ENCODE results near the gene ANKRD55.
"Not testable (repeated sequence)": the region's sequence is repeated elsewhere in the genome, so short reads cannot be mapped to it uniquely, and the experiment has no call there.

The ANKRD55 gene

DNA sequence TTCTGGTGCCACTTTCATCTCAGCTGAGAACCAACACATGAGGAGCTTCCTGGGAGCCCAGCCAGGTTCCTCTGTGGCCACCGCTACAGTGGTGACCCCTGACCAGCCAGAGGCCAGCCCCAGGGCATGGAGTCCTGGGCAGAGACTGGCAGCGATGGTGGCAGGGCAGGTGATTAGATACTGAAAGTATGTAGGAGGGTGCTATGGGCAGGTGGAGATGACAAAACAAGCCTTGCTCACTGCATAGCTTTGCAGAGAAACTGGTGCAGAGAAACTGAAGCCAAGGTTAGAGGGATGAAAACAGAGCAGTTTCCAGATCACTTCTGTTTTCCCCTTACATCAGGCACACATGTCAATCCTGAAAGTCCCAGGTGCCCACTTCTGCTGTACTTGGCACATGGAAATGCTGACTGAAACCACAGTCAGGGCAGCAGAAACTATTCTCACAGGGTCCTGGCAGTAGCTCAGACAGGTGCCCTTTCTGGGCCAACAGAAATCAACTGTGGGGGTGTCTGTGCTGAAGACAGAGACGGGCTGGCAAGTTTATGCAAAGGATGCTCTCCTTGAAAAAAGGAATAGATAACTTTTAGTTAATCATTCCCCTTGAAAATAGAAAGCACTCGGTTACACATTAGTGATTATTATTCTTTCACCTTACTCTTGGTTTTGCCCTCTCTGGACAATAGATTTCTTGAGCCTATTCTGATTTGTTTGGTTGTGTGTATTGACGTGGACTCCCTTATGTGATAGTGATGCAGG, 90.3 kb downstream of the ANKRD55 start:
- no peak for DNase-seq

GRCh38 chr5:56142233-56142613, 90.9 kb downstream of the ANKRD55 start:
- no peak for DNase-seq

DNA sequence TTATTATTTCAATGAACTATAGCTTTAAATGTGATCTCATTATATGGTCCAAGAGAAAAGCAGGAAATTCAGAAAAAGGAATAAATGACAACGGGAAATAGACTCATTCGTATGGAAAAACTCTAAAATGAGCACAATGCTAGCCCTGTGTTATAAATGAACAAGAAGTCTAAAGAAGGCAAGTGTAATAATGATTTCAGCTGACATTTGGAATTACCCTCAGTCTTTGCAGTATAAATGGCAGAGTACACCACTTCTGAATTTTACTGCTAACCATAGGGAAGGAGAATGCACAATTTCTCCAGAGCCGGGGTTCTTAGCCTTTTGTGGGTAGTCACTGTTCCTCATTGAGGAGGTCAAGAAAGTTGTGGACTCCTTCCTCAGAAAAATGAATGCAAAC, 93.1 kb downstream of the ANKRD55 start:
- DNase-seq: no peak

- DNase-seq: no peak
Measured at GRCh38 chr5:56130664-56131063, 102.5 kb downstream of the ANKRD55 start.

- no peak for DNase-seq
Measured at GRCh38 chr5:56129288-56129687, 103.8 kb downstream of the ANKRD55 start.

DNA sequence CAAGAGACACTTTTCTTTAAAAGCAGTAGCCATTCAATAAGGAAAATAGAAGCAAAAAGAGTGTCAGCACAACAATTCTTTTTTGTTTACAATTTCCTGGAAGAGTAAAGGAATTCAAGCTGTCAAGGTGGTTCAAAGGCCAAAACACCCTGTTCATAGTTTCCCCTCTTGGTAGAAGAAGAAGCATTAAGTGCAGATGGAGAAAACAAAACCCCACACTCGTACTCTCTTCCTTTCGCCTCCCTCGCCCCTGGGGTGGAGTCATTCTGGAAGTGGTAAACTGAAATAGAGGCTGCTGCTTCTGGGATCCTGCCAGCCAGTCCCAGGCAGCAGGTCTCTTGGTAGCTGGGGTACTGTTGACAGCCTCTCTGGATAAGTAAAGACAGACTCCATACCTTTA, 105.0 kb downstream of the ANKRD55 start:
- DNase-seq: no peak

GRCh38 chr5:56126487-56127179, 106.5 kb downstream of the ANKRD55 start:
- DNase-seq: peak; percentile 12

DNA sequence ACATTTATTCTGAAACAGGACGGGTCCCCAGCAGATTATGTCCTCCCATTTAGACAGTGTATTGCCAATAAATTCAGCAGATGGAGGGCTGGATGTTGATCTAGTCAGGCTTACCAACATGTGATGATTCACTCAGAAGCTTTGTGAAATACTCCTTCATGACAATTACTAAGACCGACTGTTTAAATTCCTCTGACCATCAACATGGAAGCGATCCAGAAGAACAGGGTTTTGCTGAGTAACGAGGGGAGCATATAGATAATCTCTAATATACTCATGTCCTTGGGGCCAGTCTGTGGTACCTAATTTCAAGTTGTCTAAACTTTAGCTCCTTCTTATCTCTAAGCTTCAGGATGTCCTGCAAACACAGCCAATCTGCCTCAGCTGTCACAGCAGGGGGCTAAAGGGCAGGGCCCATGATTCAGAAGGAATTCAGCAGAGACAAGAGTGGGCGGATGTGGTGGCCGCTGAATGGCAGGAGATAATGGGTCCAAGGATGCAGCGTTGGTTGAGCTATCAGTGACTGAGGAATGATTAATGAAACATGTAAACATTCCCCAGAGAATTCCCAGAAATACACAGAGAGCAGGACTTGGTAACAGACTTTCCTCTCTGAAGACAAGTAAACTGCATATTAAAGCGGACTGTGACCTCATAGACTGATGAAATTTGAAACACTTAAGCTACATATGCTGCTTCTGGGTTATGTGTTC, 109.4 kb downstream of the ANKRD55 start:
- DNase-seq: peak; percentile 99

DNA sequence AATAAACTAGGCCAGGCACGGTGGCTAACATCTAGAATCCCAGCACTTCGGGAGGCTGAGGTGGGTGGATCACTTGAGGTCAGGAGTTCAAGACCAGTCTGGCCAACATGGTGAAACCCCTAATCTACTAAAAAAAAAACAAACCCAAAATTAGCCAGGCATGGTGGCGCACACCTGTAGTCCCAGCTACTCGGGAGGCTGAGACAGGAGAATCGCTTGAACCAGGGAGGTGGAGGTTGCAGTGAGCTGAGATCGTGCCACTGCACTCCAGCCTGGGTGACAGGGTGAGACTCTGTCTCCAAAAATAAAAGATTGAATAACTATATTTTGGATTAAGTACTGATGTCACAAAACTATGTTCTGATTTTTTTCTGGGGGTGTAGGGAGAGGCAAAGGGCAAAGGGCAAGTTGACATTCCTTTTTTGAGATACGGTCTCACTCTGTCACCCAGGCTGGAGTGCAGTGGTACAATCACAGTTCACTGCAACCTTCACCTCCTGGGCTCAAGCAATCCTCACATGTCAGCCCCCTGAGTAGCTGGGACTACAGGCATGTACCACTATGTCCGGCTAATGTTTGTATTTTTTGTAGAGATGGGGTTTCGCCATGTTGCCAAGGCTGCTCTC, 110.7 kb downstream of the ANKRD55 start:
- not testable (repeated sequence) for DNase-seq

- no peak for DNase-seq
Measured at GRCh38 chr5:56119050-56119449, 114.1 kb downstream of the ANKRD55 start.

- no peak for DNase-seq
Measured at GRCh38 chr5:56116599-56117141, 116.5 kb downstream of the ANKRD55 start.

- DNase-seq: no peak
Measured at GRCh38 chr5:56115589-56115988, 117.5 kb downstream of the ANKRD55 start.

GRCh38 chr5:56112526-56113121, 120.5 kb downstream of the ANKRD55 start:
- DNase-seq: no peak

GRCh38 chr5:56111404-56111781, 121.7 kb downstream of the ANKRD55 start:
- DNase-seq: no peak

- DNase-seq: peak; percentile 64
Measured at GRCh38 chr5:56110646-56111403, 122.3 kb downstream of the ANKRD55 start.

DNA sequence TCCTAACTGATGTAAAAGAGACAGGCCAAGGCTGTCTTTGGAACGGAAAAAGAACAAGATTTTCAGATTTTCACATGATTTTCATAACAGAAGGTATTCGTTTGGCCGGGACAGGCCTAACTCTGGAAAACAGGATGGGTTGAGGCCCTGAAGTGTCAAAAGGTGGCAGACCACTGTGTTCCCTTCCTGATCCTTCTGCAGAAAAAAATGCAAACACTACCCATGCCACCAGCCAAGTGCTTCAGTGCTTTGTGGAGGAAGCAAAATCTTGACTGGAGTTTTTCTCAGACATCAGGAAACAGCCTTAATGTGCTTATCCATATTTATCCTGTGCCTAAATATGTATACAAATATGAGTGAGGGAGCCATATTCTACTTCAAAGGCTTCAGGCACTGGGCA, 124.9 kb downstream of the ANKRD55 start:
- no peak for DNase-seq

GRCh38 chr5:56106837-56107236, 126.3 kb downstream of the ANKRD55 start:
- DNase-seq: no peak

DNA sequence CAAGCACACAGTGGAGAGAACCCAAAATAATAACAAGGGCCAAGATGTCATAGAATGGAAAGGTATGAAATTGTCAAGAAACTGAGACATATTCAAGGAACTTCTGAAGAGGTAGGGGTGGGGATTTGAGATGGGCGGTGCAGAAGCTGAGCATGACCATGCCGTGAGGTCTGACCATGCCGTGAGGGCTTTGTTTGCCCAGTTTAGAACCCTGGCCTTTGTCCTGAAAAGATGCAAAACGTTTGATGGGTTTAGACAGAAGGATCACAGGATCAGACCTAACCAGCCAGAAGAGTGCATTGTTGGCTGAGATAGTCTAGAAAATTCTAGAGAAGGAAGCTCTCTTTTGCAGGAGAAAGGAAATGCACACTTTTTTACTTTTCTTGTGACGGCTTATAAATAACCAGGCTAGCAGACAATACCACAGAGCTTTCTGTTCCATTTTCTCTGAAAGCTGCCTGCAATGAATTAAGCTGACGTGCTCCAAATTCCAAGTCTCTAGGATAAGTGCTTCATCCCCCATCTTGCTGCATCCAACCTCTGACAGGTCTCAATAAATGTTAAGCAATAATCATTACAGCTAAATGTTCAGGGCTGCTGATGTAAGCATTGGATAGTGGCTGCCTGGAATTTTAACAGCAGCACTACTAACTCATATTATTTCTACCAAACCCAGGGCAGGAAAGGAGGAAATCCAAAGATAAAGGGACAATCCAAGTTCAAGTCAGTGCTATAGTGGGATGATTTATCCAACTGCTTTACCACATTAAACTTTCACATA, 127.4 kb downstream of the ANKRD55 start:
- peak; percentile 54 for DNase-seq

GRCh38 chr5:56102889-56103288, 130.2 kb downstream of the ANKRD55 start:
- DNase-seq: no peak

DNA sequence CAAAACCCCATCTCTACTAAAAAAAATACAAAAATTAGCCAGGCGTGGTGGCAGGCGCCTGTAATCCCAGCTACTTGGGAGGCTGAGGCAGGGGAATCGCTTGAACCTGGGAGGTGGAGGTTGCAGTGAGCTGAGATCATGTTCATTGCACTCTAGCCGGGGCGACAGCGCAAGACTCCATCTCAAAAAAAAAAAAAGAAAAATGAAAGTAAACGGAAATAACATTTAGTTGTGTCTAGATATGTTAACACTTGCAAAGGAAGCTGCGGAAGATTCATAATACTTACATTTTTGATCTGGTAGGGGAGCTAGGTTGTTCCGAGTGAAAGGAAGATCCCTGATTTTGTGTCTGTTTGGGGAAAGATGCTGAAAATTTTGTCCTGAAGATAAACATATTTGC, 130.9 kb downstream of the ANKRD55 start:
- not testable (repeated sequence) for DNase-seq

DNA sequence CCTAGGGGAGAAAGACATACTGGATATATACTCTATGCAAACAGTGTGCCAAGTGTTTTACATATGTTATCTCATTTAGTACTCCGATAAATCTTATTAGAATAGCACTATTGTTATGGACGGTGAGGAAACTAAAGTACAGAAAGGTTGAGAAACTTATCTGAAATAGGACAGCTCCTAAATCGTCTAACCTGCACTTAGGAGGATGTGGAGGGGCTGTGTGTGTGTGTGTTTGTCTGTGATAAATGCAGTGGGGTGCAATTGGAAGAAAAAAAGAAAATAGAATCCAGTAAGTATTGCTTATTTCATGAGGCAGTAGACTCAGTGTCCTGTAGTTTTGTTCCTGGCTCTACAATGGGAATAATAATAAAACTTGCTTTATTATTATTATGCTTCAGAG, 131.9 kb downstream of the ANKRD55 start:
- no peak for DNase-seq
